Ishikawa (cell line): Measurements from ENCODE around the gene AP2M1.

ENCODE experiments used
- CREB1 ChIP-seq: IDR thresholded peaks from 2 replicates; pipeline ENCODE4 v1.6.1; 2012; ENCODE audit warnings: low read depth
- EGR1 ChIP-seq: IDR thresholded peaks from 2 replicates; pipeline ENCODE4 v1.6.1; 2012
- RAD21 ChIP-seq: IDR thresholded peaks from 2 replicates; pipeline ENCODE4 v1.6.1; 2012; ENCODE audit warnings: low read depth
- TAF1 ChIP-seq: IDR thresholded peaks from 2 replicates; pipeline ENCODE4 v1.6.1; 2012; ENCODE audit warnings: low read depth, mild to moderate bottlenecking
- TCF12 ChIP-seq: IDR thresholded peaks from 2 replicates; pipeline ENCODE4 v1.6.1; 2012; ENCODE audit warnings: low read depth
- YY1 ChIP-seq: IDR thresholded peaks from 2 replicates; pipeline ENCODE4 v1.6.1; 2012; ENCODE audit warnings: low read depth

GRCh38 chr3:184171562-184171961 is 3.1 kb upstream of the AP2M1 start:
- TF ChIP-seq EGR1, result no peak
- no peak for TF ChIP-seq CREB1
- TF ChIP-seq TCF12, result no peak
- no peak for TF ChIP-seq YY1
- no peak for TF ChIP-seq RAD21
- TF ChIP-seq TAF1, result no peak
